GM18909 (cell line): ENCODE measurements around the gene FHIP1A.

Experiments
- ATAC-seq: cut with Tn5 transposase; IDR thresholded peaks from one replicate; pipeline ENCODE4 v1.9.1; 2021; ENCODE audit warnings: mild to moderate bottlenecking; ENCODE audit not compliant: unreplicated experiment, poor library complexity

Gene FHIP1A

DNA sequence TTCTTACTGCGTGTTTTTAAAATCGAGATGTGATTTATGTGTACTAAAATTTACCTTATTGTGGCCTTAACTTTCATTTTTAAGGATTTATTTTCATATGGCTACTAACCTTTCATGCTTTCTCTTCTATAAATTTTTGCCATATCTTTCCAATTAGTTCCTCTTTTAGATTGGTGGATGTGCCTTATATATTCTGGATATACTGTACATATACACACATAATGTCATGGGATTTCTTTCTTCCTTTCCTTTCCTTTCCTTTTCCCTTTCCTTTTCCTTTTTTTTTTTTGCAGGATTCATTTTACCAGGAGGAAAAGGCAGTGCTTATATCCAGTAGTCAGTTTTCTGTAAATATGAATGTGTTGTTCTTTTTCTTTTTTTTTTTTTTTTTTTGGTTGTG is 37.2 kb downstream of the FHIP1A start:
- ATAC-seq = no peak

DNA sequence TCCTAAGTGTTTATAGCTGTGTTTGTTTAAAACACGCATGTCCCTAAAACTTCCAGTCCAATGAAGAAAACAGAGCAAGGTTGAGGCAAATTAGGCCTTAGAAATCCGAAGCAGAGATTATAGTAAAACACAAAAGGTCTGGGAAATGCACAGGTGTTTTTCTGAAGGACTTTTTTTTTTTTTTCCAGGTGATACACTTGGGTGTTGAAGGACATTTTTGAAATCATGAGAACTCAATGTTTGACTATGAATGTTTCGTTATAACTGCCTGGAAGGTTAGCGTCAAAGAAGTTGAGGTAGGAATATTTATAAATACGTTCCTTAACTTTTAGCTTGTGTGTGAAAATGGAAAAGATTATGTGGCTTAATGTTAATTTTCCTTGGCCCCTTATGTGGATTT is 45.5 kb downstream of the FHIP1A start:
- ATAC-seq = no peak

DNA sequence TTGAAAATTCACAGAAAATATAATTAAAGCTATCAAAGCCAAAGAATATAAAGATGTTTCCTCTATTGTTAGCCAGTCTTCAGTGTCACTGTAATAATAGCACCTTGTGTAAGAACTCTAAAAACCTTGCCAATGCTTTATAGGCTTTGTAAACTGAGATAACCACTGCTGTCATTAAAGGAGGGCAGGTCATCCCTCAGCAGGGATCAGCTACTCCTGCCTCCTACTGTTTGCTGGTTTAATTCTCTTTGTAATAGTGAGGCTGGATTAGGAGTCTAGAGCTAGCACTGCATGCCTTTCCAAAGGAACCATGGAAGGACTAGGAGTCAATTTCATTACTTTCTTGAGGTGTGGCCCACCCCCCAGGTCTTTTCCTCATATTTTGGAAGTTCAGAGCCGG is 46.2 kb downstream of the FHIP1A start:
- no peak for ATAC-seq

DNA sequence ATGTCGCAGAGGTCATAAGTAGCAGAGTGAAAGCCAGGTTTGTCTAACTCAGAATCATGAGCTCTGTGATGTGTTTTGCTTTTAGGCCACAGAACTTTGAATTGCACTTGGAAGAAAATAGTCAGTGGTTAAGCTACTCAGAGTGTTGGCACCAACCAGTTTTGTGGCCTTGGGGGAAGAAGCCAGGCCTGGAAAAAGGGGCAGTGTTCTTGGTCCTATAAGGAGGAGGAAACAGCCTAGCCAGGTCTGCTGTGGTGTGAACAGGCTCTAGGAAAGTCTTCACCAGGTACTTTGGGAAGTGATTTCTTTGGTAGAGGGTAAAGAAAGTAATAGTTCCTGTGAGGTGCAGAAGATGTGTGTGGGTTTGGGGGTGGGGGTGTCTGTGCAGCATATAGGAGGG is 49.2 kb downstream of the FHIP1A start:
- ATAC-seq = no peak
